Lower leg skin (tissue), 3 donors: ENCODE results near the gene NGB.

ENCODE experiments used
- POLR2A ChIP-seq, 2 donors: fragments of 450-650 bp; IDR thresholded peaks; one replicate each; pipeline ENCODE4 v1.6.1; 2016 to 2017; ENCODE audit warnings: antibody characterized with exemption in 2 of 2, mild to moderate bottlenecking in 1 of 2, moderate library complexity in 1 of 2
- TF ChIP-seq, protein P1 (sequence below), 3 donors: fragments of 450-650 bp; IDR thresholded peaks; one replicate each; pipeline ENCODE4 v1.5.1; 2016; ENCODE audit warnings: antibody characterized with exemption in 3 of 3, mild to moderate bottlenecking in 3 of 3, moderate library complexity in 2 of 3

DNA sequence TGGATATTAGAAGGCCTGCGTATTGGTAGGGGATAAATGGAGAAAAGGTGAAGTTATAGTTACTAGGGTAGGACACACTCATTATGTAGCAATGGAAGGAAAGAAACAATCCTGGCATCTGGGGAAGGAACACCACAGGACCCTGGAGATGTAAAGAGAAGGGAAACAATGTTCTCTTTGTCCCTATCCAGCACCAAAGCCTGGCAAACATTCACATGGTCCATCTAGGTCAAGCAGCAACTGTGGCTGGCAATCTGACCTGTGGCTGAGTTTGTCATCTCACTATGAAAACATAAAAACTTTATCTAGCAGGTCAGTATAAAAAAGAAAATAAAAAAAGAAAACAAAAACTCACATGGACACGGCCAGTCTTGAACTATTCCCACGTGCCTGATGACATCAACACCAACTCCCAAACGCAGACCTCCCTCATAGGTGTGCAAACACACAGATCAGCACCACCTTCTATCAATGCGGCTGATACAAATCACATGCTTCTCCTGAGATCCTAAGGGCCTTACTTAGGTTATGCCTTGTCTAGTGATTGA, 47.1 kb upstream of the NGB start:
- TF ChIP-seq, protein P1, sequence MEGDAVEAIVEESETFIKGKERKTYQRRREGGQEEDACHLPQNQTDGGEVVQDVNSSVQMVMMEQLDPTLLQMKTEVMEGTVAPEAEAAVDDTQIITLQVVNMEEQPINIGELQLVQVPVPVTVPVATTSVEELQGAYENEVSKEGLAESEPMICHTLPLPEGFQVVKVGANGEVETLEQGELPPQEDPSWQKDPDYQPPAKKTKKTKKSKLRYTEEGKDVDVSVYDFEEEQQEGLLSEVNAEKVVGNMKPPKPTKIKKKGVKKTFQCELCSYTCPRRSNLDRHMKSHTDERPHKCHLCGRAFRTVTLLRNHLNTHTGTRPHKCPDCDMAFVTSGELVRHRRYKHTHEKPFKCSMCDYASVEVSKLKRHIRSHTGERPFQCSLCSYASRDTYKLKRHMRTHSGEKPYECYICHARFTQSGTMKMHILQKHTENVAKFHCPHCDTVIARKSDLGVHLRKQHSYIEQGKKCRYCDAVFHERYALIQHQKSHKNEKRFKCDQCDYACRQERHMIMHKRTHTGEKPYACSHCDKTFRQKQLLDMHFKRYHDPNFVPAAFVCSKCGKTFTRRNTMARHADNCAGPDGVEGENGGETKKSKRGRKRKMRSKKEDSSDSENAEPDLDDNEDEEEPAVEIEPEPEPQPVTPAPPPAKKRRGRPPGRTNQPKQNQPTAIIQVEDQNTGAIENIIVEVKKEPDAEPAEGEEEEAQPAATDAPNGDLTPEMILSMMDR (IDR thresholded peaks at IDR 0.05) = no peak
- TF ChIP-seq POLR2A (IDR thresholded peaks at IDR 0.05) = no peak
